ENCODE data around the gene SPART.

The SPART gene

GRCh38 chr13:36261976-36262375 is 84.2 kb downstream of the SPART start:
- no peaks in the 10 kb centered on the region for H3K9me3 ChIP-seq (replicated peaks; ENCODE audit: insufficient read depth, low read length)
- H3K9ac ChIP-seq (ENCODE audit: low read length) = no peak overlapping the region
- H3K9me2 ChIP-seq (replicated peaks; ENCODE audit: insufficient read depth, low read length) = no peaks in the 10 kb centered on the region
- no peak overlapping the region for H3K27ac ChIP-seq (ENCODE audit: low read length)
- H4K20me1 ChIP-seq (ENCODE audit: insufficient read depth, low read length) = no peaks in the 10 kb centered on the region
- no peak overlapping the region for H3K4me3 ChIP-seq (ENCODE audit: low read length)
- no peaks in the 10 kb centered on the region for H3K36me3 ChIP-seq (replicated peaks; ENCODE audit: insufficient read depth, low read length)
- H3K4me2 ChIP-seq (ENCODE audit: low read depth, low read length) = no peak overlapping the region
- DNase-seq = no peak
- H2AFZ ChIP-seq (ENCODE audit: low read length) = no peak overlapping the region
- TF ChIP-seq EZH2 (optimal IDR thresholded peaks at IDR 0.05; ENCODE audit: low read depth, low read length) (no peak), EZH2phosphoT487 (IDR thresholded peaks at IDR 0.05; ENCODE audit: low read length) (no peak)
- TF ChIP-seq, protein P1, sequence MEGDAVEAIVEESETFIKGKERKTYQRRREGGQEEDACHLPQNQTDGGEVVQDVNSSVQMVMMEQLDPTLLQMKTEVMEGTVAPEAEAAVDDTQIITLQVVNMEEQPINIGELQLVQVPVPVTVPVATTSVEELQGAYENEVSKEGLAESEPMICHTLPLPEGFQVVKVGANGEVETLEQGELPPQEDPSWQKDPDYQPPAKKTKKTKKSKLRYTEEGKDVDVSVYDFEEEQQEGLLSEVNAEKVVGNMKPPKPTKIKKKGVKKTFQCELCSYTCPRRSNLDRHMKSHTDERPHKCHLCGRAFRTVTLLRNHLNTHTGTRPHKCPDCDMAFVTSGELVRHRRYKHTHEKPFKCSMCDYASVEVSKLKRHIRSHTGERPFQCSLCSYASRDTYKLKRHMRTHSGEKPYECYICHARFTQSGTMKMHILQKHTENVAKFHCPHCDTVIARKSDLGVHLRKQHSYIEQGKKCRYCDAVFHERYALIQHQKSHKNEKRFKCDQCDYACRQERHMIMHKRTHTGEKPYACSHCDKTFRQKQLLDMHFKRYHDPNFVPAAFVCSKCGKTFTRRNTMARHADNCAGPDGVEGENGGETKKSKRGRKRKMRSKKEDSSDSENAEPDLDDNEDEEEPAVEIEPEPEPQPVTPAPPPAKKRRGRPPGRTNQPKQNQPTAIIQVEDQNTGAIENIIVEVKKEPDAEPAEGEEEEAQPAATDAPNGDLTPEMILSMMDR (IDR thresholded peaks at IDR 0.05; ENCODE audit: low read length) = no peak
- H3K4me1 ChIP-seq (ENCODE audit: low read length) = no peaks in the 10 kb centered on the region
- H3F3A ChIP-seq (ENCODE audit: insufficient read depth, low read length) = no peaks in the 10 kb centered on the region
- H3K79me2 ChIP-seq (ENCODE audit: low read length) = no peaks in the 10 kb centered on the region
- no peaks in the 10 kb centered on the region for H3K27me3 ChIP-seq (replicated peaks; ENCODE audit: insufficient read depth, low read length)

- no peak overlapping the region for H3K9ac ChIP-seq (ENCODE audit: low read length)
- no peaks in the 10 kb centered on the region for H3F3A ChIP-seq (ENCODE audit: insufficient read depth, low read length)
- H3K4me1 ChIP-seq (ENCODE audit: low read length) = no peaks in the 10 kb centered on the region
- no peak overlapping the region for H3K4me2 ChIP-seq (ENCODE audit: low read depth, low read length)
- no peak for TF ChIP-seq EZH2 (optimal IDR thresholded peaks at IDR 0.05; ENCODE audit: low read depth, low read length)
- TF ChIP-seq EZH2phosphoT487 (IDR thresholded peaks at IDR 0.05; ENCODE audit: low read length) = no peak
- no peak for DNase-seq
- no peaks in the 10 kb centered on the region for H4K20me1 ChIP-seq (ENCODE audit: insufficient read depth, low read length)
- H3K36me3 ChIP-seq (replicated peaks; ENCODE audit: insufficient read depth, low read length) = no peaks in the 10 kb centered on the region
- no peak overlapping the region for H3K27ac ChIP-seq (ENCODE audit: low read length)
- no peaks in the 10 kb centered on the region for H3K9me3 ChIP-seq (replicated peaks; ENCODE audit: insufficient read depth, low read length)
- no peak overlapping the region for H3K4me3 ChIP-seq (ENCODE audit: low read length)
- H3K9me2 ChIP-seq (replicated peaks; ENCODE audit: insufficient read depth, low read length) = no peaks in the 10 kb centered on the region
- H3K79me2 ChIP-seq (ENCODE audit: low read length) = no peaks in the 10 kb centered on the region
- no peaks in the 10 kb centered on the region for H3K27me3 ChIP-seq (replicated peaks; ENCODE audit: insufficient read depth, low read length)
- H2AFZ ChIP-seq (ENCODE audit: low read length) = no peak overlapping the region
Observed at GRCh38 chr13:36261011-36261410, 85.2 kb downstream of the SPART start.

DNA sequence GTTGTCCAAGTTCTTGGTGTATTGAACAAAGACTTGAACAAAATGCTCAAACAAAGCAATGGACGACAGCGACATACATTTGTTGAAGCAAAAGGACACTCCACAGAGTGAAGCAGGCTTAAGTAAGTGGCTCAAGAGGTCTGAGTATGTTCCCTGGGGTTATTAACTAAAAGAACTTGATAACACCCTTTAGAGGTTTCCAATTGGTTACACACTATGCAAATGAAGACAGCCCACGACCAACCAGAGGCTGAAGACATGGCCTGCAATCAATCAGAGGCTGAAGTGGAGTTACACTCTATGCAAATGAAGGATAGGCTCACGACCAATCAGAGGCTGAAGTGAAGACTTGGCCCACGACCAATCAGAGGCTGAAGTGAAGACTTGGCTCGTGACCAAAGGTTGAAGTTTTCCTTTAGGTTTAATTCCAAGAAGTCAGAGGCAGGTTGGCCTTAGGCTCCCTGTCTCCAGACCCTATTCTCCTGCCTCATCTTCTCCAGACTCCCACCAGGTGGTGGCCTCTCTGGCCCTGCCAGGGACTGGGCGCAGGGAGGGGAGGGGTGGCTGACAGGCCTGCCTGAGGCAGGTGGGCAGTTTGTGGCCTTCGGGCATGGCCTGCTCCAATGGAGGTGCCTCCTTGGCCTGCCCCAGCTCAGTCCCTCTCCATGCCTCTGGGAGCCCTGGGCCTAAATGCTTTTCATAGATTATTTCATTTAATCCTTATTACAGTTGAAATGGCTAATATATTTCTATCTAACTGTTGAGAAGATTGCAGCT is 86.6 kb downstream of the SPART start:
- no peak overlapping the region for H2AFZ ChIP-seq (ENCODE audit: low read length)
- H3K9me3 ChIP-seq (replicated peaks; ENCODE audit: insufficient read depth, low read length) = no peaks in the 10 kb centered on the region
- no peak overlapping the region for H3K27ac ChIP-seq (ENCODE audit: low read length)
- H4K20me1 ChIP-seq (ENCODE audit: insufficient read depth, low read length) = no peaks in the 10 kb centered on the region
- H3K4me2 ChIP-seq (ENCODE audit: low read depth, low read length) = no peak overlapping the region
- no peak overlapping the region for H3K4me3 ChIP-seq (ENCODE audit: low read length)
- no peaks in the 10 kb centered on the region for H3F3A ChIP-seq (ENCODE audit: insufficient read depth, low read length)
- no peaks in the 10 kb centered on the region for H3K27me3 ChIP-seq (replicated peaks; ENCODE audit: insufficient read depth, low read length)
- no peaks in the 10 kb centered on the region for H3K79me2 ChIP-seq (ENCODE audit: low read length)
- H3K4me1 ChIP-seq (ENCODE audit: low read length) = no peaks in the 10 kb centered on the region
- H3K9me2 ChIP-seq (replicated peaks; ENCODE audit: insufficient read depth, low read length) = no peaks in the 10 kb centered on the region
- TF ChIP-seq EZH2phosphoT487 (IDR thresholded peaks at IDR 0.05; ENCODE audit: low read length) (no peak), EZH2 (optimal IDR thresholded peaks at IDR 0.05; ENCODE audit: low read depth, low read length) (no peak)
- TF ChIP-seq, protein P1 (IDR thresholded peaks at IDR 0.05; ENCODE audit: low read length) = no peak
- H3K9ac ChIP-seq (ENCODE audit: low read length) = no peak overlapping the region
- H3K36me3 ChIP-seq (replicated peaks; ENCODE audit: insufficient read depth, low read length) = no peaks in the 10 kb centered on the region
- no peak for DNase-seq

DNA sequence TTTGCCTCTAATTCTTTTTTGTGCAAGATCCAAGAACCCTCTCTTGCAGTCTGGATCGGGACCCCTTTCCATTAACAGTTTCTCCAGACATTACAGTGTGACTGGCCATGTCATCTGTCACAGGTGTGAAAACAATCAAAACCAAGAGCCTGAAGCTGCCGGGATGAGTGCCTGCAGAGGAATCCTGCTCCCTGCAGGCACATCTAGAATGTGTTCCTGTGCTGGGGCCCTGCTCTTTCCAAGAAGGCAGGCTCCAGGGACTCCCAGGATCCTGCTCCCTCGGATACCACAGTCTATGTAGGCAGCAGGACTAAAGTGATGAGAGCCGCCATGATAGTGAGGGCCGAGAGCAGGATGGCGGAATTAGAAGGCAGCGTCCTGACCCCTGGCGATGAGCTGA is 87.4 kb downstream of the SPART start:
- H3K79me2 ChIP-seq (ENCODE audit: low read length) = no peaks in the 10 kb centered on the region
- no peaks in the 10 kb centered on the region for H3K4me1 ChIP-seq (ENCODE audit: low read length)
- DNase-seq = no peak
- no peaks in the 10 kb centered on the region for H3K27me3 ChIP-seq (replicated peaks; ENCODE audit: insufficient read depth, low read length)
- no peaks in the 10 kb centered on the region for H3K36me3 ChIP-seq (replicated peaks; ENCODE audit: insufficient read depth, low read length)
- no peaks in the 10 kb centered on the region for H3K9me2 ChIP-seq (replicated peaks; ENCODE audit: insufficient read depth, low read length)
- H3F3A ChIP-seq (ENCODE audit: insufficient read depth, low read length) = no peaks in the 10 kb centered on the region
- H3K9me3 ChIP-seq (replicated peaks; ENCODE audit: insufficient read depth, low read length) = no peaks in the 10 kb centered on the region
- H3K9ac ChIP-seq (ENCODE audit: low read length) = no peak overlapping the region
- no peak overlapping the region for H3K27ac ChIP-seq (ENCODE audit: low read length)
- H2AFZ ChIP-seq (ENCODE audit: low read length) = no peak overlapping the region
- H4K20me1 ChIP-seq (ENCODE audit: insufficient read depth, low read length) = no peaks in the 10 kb centered on the region
- no peak overlapping the region for H3K4me3 ChIP-seq (ENCODE audit: low read length)
- TF ChIP-seq, protein P1 (IDR thresholded peaks at IDR 0.05; ENCODE audit: low read length) = no peak
- no peak for TF ChIP-seq EZH2 (optimal IDR thresholded peaks at IDR 0.05; ENCODE audit: low read depth, low read length)
- TF ChIP-seq EZH2phosphoT487 (IDR thresholded peaks at IDR 0.05; ENCODE audit: low read length) = no peak
- no peak overlapping the region for H3K4me2 ChIP-seq (ENCODE audit: low read depth, low read length)

All from MM.1S (cell line).